Frontal cortex (tissue), 4 donors: Measurements from ENCODE around the gene AATK. TPM values are rescaled to one million over a fixed set of nuclear protein-coding genes. Genes with fewer than 3 reads are reported as not detected.

Source experiments
- DNase-seq, 2 donors: peaks; one replicate each; pipeline ENCODE4 v3.0.0; 2012; ENCODE audit warnings: low spot score in 2 of 2
- FAIRE-seq: peaks from 2 replicates; lab custom pipeline; 2012; peaks lifted over from hg19 to GRCh38; lab: Jason Lieb, UNC
- total RNA-seq: library from RNA; depleted of rRNA; stranded (reverse); fragments of >200 nt; gene quantifications from one replicate; pipeline ENCODE4 v1.2.3, GENCODE V29; 2014
- donor health status: control.
- donor health status: control.
- donor health status: control.

Gene AATK
- total RNA-seq, 1 donor from 2014 or later = 8.2 TPM

GRCh38 chr17:81197831-81198490, 31.9 kb upstream of the AATK start:
- no peak for FAIRE-seq
- no peak for DNase-seq

- no peak for DNase-seq
- FAIRE-seq = no peak
Measured at GRCh38 chr17:81197409-81197795, 31.4 kb upstream of the AATK start.

- DNase-seq (no peak), FAIRE-seq (no peak)
Measured at GRCh38 chr17:81196505-81197408, 30.7 kb upstream of the AATK start.

- DNase-seq (no peak), FAIRE-seq (no peak)
Measured at GRCh38 chr17:81195941-81196495, 30.0 kb upstream of the AATK start.

GRCh38 chr17:81194941-81195901, 29.2 kb upstream of the AATK start:
- DNase-seq (no peak), FAIRE-seq (no peak)

- DNase-seq (no peak), FAIRE-seq (no peak)
Measured at GRCh38 chr17:81194225-81194760, 28.3 kb upstream of the AATK start.

- DNase-seq = no peak
- FAIRE-seq = no peak
Measured at GRCh38 chr17:81193470-81194224, 27.6 kb upstream of the AATK start.

- no peak for FAIRE-seq
Measured at GRCh38 chr17:81193051-81193410, 27.0 kb upstream of the AATK start.

GRCh38 chr17:81192386-81193050, 26.5 kb upstream of the AATK start:
- no peak for DNase-seq
- FAIRE-seq = no peak

More at GRCh38 chr17:81193051-81193410, 27.0 kb upstream of the AATK start:
- DNase-seq = no peak

GRCh38 chr17:81191646-81192045, 25.6 kb upstream of the AATK start:
- DNase-seq (no peak), FAIRE-seq (no peak)

GRCh38 chr17:81191116-81191515, 25.1 kb upstream of the AATK start:
- FAIRE-seq = no peak
- DNase-seq = no peak

- FAIRE-seq (no peak), DNase-seq (no peak)
Measured at GRCh38 chr17:81190591-81190990, 24.6 kb upstream of the AATK start.

GRCh38 chr17:81189670-81190530, 23.9 kb upstream of the AATK start:
- FAIRE-seq (no peak), DNase-seq (peak; percentile 77 to 79)

GRCh38 chr17:81189016-81189415, 23.0 kb upstream of the AATK start:
- no peak for FAIRE-seq
- DNase-seq = no peak

- no peak for FAIRE-seq
- DNase-seq = no peak
Measured at GRCh38 chr17:81188491-81188840, 22.4 kb upstream of the AATK start.

GRCh38 chr17:81187586-81188490, 21.8 kb upstream of the AATK start:
- FAIRE-seq (no peak), DNase-seq (no peak)

GRCh38 chr17:81187120-81187519, 21.1 kb upstream of the AATK start:
- DNase-seq (no peak), FAIRE-seq (no peak)
